C4-2B (cell line): ENCODE measurements around the gene KCNAB2.

Experiments used
- H3K27ac ChIP-seq: fragments of 450-650 bp; 2 replicates; pipeline ENCODE4 v1.5.1; 2017
- ZFX ChIP-seq: fragments of 450-650 bp; IDR thresholded peaks from 2 replicates; pipeline ENCODE4 v1.6.1; 2017
- TF ChIP-seq, protein P1 (sequence below): fragments of 450-650 bp; conservative IDR thresholded peaks from 2 replicates; pipeline ENCODE4 v1.5.1; 2017; ENCODE audit warnings: mild to moderate bottlenecking

KCNAB2 gene

DNA sequence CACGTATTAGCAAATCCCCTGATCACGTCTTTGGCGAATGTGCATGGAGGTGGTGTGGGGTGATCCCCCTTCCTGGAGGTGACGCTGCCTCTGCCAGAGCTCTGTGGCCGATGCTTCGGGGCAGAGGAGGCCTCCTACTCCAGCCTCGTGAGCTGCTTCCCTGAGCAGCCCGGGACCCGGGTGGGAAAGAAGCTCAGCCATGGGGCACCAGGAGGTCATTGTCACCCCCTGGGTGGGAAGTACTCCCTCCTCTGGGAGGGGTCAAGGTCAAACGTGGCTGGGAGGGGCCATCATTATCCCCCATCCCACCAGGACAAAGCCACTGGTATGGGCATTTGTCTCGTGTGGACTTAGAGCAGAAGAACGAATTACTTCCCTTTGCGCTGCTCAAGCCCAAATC, 40.7 kb downstream of the KCNAB2 start:
- no peak overlapping the region for H3K27ac ChIP-seq
- TF ChIP-seq ZFX, result no peak
- TF ChIP-seq, protein P1, sequence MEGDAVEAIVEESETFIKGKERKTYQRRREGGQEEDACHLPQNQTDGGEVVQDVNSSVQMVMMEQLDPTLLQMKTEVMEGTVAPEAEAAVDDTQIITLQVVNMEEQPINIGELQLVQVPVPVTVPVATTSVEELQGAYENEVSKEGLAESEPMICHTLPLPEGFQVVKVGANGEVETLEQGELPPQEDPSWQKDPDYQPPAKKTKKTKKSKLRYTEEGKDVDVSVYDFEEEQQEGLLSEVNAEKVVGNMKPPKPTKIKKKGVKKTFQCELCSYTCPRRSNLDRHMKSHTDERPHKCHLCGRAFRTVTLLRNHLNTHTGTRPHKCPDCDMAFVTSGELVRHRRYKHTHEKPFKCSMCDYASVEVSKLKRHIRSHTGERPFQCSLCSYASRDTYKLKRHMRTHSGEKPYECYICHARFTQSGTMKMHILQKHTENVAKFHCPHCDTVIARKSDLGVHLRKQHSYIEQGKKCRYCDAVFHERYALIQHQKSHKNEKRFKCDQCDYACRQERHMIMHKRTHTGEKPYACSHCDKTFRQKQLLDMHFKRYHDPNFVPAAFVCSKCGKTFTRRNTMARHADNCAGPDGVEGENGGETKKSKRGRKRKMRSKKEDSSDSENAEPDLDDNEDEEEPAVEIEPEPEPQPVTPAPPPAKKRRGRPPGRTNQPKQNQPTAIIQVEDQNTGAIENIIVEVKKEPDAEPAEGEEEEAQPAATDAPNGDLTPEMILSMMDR, result no peak

DNA sequence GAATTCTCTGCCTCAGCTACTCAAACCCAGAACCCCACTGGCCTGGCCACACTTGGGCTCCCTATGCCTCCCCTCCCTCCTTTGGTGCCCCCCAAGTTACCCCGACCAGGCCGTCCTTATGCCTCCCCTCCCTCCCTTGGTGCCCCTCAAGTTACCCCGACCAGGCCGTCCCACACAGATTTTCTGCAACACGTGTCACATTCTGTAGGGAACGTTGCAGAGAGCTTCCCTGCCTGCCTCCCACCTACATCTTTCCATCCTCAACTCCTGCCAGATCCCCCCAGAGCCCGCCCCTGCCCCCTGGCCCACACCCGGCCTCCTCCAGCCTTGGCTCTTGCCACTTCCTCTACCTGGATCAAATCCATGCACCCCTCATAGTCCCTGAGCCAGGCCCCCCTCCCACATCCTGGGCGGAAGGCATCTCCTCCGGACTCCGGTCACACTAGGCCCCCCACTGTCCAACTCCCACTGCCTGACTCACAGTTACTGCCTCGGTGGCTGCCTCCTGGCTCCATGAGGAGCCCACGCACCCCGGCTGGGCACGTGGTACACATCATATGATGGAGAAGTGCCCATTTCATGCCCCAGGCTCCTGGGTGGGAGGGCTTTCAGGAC, 41.2 kb downstream of the KCNAB2 start:
- TF ChIP-seq, protein P1, result no peak
- TF ChIP-seq ZFX, result no peak

DNA sequence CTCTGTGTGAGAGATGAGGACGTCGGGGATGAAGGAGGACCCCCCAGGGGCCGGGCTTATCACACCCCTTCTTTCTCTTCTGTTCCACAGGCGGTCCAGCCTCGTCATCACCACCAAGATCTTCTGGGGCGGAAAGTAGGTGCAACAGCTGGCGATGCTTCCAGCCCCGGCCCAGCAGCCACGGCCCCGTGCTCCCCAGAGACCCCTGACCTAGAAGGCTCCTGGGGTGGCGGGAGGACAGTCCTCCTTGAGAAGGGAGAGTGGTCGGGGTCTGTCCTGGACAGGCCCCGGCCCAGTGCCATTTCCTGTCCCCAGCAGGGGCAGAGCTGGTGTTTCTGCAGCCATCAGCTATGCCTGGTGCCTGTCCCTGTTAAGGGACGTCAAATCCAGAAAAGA, 41.7 kb downstream of the KCNAB2 start:
- H3K27ac ChIP-seq, result no peak overlapping the region
- TF ChIP-seq ZFX, result no peak
- TF ChIP-seq, protein P1, result no peak

More for the DNA sequence above, 41.2 kb downstream of the KCNAB2 start:
- no peak overlapping the region for H3K27ac ChIP-seq

DNA sequence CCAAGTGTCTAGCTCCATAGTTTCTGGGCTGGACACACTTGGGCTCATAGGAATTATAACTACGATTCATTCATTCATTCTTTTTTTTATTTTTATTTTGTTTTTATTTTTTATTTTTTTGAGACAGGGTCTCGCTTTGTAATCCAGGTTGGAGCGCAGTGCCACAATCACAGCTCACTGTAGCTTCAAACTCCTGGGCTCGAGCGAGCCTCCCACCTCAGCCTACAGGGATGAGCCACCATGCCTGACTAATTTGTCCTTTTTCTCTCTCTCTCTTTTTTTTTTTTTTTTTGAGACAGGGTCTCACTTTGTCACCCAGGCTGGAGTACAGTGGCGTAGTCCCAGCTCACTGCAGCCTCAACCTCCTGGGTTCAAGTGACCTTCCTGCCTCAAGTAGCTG, 42.3 kb downstream of the KCNAB2 start:
- TF ChIP-seq, protein P1, result no peak
- TF ChIP-seq ZFX, result no peak
- H3K27ac ChIP-seq, result no peak overlapping the region

DNA sequence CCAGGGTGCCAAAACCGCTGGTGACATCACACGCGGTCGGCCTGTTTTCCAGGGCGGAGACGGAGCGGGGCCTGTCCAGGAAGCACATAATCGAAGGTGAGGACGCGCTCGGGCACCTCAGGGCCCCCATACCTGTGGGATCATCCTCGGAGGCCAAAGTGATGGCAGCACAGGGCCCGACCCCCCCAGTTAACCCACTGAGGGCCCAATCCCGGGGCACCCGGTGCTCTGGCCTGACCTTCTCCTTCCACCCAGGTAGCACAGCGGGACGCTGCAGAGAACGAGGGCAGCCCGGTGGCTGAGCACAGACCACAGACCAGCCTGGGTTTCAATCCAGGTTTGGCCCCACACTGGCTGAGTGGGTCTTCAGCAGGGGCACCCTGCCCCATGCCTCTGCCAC, 43.3 kb downstream of the KCNAB2 start:
- no peak for TF ChIP-seq ZFX
- TF ChIP-seq, protein P1, result no peak
- H3K27ac ChIP-seq, result no peak overlapping the region

DNA sequence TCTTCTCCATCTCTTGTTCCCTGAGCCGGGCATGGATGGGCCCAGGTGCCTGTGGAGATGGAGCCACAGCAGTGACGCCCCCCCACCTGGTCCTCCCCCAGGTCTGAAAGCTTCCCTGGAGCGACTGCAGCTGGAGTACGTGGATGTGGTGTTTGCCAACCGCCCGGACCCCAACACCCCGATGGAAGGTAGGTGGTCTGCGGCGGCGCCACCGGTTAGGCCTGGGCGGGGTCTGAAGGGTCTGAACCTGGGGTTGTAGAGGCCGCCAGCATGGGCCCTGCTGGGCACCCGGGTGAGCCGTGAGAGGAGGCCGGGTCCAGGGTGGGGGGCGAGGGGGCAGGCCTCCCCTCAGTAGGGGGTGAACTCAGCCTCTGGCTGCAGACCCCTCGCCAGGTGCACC, 44.6 kb downstream of the KCNAB2 start:
- no peak overlapping the region for H3K27ac ChIP-seq
- TF ChIP-seq, protein P1, result no peak
- no peak for TF ChIP-seq ZFX

DNA sequence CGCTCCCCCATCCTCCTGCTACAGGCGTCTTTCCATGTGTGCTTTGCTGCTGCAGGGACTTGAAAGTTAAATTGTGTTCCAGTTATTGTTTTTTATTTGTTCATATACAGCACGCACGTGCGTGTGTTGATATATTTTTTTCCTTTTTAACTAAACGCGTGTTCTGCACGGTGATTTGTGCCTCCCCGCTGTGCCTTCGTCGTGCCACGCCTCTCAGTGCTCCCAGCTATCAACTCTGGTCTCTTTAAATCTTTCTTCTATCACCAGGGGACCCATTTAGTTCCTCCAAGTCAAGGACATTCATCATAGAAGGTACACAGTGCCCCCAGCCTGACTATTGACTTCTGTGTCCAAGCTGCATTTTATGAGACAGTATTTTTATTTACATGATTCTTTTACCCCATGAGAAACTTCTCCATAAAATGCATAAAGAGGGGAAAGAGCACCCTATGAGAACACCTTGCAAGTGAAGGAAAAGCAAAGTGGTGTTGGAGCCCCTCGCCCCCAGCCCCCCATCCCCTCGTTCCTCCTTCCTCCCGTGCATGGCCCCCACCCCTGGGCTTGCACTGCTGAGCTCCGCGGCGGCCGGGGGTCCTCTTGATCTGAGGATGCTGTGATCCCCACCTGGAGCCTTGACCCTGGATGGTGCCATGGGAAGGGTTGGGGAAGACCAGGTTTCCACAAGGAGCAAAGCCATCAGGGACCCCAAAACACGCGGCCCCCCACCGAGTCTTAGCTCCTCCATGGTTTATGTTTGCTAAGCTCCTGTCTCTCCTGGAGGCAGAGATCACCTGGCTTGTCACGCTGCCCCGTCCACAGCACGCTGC, 45.5 kb downstream of the KCNAB2 start:
- H3K27ac ChIP-seq, result no peak overlapping the region
- TF ChIP-seq, protein P1, result no peak
- no peak for TF ChIP-seq ZFX
